ENCODE data around the gene KRT86.
"Not testable (repeated sequence)": the region's sequence is repeated elsewhere in the genome, so short reads cannot be mapped to it uniquely, and the experiment has no call there.

KRT86 gene

GRCh38 chr12:52296572-52297215 is 22.2 kb downstream of the KRT86 start:
- peak; percentile 95 for DNase-seq

DNA sequence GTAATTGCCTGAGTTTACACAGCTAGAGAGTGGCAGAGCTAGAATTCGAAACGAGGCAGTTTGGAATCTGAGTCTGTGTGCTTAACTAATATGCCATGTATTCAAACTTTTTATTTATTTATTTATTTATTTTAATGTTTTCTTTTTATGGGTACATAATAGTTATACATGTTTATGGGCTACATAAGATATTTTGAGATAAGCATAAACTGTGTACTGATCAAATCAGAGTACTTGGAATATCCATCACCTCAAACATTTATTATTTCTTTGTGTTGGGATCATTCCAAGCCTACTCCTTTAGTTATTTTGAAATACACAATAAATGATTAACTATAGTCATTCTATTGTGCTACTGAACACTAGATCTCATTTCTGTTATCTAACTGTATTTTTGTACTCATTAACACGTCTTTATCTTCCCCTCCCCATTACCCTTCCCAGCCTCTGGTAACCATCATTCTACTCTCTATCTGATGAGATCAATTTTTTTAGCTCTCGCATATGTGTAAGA is 24.3 kb downstream of the KRT86 start:
- no peak for DNase-seq

GRCh38 chr12:52300796-52301691 is 26.6 kb downstream of the KRT86 start:
- no peak for DNase-seq

DNA sequence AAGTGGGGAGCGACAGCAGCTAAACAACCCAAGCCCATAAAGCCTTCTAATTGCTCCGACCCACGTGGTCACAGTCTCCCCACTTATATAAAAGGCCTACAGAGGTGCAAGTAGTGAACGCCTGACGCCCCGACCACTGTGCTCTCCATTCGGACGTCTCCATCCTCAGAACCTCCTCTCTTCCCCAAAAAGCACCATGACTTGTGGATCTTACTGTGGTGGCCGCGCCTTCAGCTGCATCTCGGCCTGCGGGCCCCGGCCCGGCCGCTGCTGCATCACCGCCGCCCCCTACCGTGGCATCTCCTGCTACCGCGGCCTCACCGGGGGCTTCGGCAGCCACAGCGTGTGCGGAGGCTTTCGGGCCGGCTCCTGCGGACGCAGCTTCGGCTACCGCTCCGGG is 27.3 kb downstream of the KRT86 start:
- not testable (repeated sequence) for DNase-seq

GRCh38 chr12:52302242-52302914 is 27.9 kb downstream of the KRT86 start:
- DNase-seq, result not testable (repeated sequence)

DNA sequence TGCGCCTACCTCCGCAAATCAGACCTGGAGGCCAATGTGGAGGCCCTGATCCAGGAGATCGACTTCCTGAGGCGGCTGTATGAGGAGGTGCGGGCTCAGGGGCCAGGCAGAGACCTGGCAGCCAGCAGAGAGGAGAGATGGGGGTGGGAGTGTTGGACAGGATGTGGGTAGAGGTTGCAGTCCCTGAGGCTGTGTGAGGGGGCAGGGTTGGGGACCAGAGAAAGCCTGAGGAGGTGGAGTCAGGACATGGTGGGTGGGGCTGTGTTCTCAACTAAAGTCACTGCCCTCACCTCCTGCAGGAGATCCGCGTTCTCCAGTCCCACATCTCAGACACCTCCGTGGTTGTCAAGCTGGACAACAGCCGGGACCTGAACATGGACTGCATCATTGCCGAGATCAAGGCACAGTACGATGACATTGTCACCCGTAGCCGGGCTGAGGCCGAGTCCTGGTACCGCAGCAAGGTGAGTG is 30.5 kb downstream of the KRT86 start:
- DNase-seq, result peak; percentile 59

GRCh38 chr12:52305921-52306705 is 31.7 kb downstream of the KRT86 start:
- DNase-seq, result no peak

DNA sequence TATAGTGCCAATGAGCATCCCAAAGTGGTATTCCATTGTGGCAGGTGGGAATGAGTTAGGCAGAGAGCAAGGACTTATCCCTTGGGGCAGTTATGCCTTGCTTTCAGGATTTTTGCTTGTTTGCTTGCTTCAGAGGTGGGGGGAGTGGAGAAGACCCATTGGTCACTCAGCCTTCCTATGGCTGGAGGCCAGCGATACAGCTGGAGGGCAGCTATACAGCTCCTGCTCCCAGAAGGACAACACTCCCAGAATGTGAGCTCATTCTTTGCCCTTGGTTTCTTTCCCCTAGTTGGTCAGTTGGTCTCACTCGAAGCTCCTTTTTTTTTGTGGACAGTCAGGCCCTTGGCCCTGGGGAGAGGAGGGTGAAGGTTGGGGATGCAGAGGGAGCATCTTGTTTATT is 32.3 kb downstream of the KRT86 start:
- no peak for DNase-seq

GRCh38 chr12:52307836-52308805 is 33.7 kb downstream of the KRT86 start:
- DNase-seq, result peak; percentile 78

DNA sequence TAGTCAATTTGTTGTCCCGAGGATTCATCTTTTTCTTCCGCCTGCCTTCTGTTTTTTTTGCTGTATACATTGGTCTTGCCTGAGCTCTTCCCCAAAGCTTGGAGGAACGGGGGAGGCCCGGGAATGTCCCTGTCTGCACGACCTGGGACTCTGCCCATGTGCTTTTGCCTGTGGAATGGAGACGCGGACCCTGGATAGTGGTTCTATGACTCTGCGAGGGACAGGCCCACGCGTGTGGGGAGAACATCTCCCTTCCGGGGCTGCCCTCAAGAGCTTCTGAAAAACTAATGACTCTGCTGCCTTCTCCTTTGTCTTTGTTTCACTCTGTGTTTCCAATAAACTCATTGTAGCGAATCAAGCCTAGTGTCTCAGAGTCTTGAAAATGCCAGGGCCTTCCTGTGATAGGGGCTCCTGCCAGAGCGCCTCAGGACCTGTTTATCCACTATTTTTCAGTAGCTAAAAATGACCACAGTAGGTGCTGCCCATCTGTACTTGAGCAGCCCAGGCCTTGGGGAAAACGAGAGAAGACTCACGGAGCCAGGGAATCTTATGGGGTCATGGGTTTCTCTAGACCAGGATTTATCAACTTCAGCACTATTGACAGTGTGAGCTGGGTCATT is 34.5 kb downstream of the KRT86 start:
- DNase-seq, result no peak

DNA sequence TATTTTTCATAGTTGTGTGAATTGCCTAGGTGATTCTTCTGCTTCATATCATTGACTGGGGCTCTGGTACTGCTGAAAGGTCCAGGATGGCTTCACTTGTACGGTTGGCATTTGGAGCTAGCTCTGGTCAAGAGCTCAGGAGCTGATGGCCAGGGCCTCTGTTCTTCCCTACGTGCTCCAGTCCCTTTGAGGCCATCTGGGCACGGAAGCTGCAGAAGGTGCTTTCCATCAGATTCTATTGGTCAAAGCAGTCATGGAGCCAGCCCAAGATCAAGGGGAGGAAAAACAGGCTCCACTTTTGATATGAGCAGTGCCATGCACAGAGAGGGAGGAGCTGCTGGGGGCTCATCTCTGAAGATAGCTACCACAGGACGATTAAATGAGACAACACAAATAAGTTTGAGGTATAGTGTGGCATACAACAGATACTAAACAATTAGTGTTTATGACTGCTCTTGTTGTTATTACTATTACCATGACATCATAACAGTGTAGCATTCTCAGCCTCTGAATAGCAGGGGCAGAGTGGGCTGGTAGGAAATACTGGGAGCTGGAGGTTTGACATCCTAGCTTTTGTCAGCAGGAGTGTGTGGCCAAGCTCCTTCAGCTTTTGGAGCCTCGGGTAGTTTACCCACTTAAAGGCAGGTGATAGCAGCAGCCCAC is 36.3 kb downstream of the KRT86 start:
- DNase-seq, result no peak

GRCh38 chr12:52311285-52311648 is 36.8 kb downstream of the KRT86 start:
- no peak for DNase-seq

- DNase-seq, result no peak
These were observed 37.6 kb downstream of the KRT86 start for GRCh38 chr12:52312086-52312485.

DNA sequence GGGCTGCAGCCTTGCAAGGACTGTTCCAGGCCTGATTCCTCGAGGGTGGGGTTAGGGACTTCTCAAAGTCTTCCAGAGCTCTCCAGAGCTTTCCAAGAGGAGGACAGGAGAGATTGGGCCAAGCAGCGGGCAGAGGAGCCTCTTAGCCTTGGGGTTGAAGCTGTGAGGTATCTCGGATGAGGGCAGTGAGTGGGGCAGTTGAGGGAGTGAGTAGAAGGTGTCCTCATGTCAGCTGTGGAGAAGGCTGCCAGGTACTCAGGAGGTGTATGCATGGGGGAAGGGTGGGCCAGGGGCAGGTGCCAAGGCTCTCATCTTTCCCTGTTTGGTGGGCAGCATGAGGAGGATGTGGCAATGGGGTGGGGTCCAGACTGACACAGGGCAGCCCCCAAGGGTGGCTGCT is 39.0 kb downstream of the KRT86 start:
- DNase-seq, result no peak

- DNase-seq, result no peak
These were observed 39.5 kb downstream of the KRT86 start for GRCh38 chr12:52313926-52314325.

DNA sequence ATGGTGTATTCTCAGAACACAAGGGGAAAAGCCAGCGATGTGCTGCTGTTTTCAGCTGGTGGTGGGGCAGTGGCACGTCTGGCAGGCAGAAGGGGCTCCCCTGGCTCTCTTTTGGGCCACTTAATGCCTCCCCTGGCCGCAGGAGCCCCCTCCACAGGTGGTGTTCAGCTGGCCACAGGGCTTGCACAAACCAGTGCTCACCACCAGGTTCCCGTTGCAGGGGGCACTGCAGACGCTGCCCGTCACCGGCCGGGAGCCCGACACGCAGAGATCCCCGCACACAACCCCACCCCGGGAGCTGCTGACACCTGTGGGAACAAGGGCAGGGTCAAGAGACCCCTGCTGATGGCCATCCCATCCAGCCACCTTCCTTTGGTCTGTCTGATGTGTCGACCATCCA is 40.1 kb downstream of the KRT86 start:
- DNase-seq, result no peak

GRCh38 chr12:52315721-52316120 is 41.3 kb downstream of the KRT86 start:
- peak; percentile 64 for DNase-seq

GRCh38 chr12:52316290-52316689 is 41.8 kb downstream of the KRT86 start:
- no peak for DNase-seq

DNA sequence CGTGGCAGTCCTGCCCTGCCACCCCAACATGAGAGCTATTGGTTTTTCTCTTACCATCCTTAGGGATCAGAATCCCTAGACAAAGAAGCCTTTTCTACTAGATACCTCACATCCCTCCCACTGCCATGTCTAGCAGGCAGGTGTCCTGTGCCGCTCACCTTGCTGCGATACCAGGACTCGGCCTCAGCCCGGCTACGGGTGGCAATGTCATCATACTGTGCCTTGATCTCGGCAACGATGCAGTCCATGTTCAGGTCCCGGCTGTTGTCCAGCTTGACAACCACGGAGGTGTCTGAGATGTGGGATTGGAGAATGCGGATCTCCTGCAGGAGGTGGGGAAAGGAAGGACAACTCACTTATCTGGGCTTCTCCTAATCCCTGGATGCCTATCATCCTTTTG is 42.3 kb downstream of the KRT86 start:
- no peak for DNase-seq

- DNase-seq, result no peak
These were observed 43.1 kb downstream of the KRT86 start for GRCh38 chr12:52317468-52318052.

Data from RPMI8226 (cell line).